DMS 273 (cell line): ENCODE results near the gene ERC1.
"Not testable (repeated sequence)": the region's sequence is repeated elsewhere in the genome, so short reads cannot be mapped to it uniquely, and the experiment has no call there.

Experiments used
- DNase-seq: peaks from one replicate; lab custom pipeline; 2025; ENCODE audit not compliant: unreplicated experiment; lab: John Stamatoyannopoulos, UW

Gene ERC1

DNA sequence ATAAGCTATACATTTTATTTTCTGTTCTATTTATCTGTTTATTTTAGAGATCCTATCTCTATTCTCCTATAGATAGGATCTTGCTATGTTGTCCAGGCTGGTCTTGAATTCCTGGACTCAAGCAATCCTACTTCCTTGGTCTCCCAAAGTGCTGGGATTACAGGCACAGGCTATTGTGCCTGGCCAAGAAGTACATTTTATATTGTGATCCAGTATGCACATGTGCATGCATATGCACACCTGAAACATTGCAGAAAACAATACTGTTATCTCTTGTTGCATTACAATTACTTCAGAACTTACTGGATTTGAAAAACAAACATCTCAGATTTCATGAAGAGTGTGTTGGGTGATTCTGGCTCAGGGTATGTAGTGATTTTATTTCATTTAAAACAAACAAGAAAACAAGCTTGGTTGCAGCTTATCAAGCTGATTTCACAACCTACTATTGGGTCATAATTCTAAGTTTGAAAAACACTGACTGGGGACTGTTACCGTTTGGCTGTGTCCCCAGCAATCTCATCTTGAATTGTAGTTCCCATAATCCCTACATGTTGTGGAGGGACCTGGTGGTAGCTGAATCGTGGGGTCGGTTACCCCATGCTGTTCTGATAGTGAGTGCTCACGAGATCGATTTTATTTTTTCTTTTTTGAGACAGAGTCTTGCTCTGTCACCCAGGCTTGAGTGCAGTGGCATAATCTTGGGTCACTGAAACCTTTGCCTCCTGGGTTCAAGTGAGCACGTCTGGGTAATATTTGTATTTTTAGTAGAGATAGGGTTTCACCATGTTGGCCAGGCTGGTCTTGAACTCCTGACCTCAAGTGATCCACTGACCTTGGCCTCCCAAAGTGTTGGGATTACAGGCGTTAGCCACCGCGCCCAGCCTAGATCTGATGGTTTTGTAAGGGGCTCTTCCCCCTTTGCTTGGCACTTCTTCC, 31.3 kb downstream of the ERC1 start:
- no peak for DNase-seq

GRCh38 chr12:1030779-1031178, 39.8 kb downstream of the ERC1 start:
- DNase-seq, result no peak

DNA sequence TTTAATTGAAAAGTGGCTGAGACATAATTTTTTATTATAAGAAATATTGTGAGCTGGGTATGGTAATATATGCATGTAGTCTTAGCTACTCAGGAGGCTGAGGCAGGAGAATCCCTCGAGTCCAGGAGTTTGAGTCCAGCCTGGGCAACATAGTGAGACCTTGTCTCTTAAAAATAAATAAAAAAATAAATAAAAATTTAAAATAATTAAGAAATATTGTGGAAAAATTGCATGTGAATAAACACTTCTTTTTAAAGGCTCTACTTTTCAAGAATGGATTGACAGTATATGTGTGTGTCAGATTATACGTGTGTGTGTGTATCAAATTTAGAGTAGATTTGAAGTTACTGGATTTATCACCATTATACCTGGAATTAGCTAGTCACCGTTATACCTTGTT, 43.2 kb downstream of the ERC1 start:
- DNase-seq, result no peak

DNA sequence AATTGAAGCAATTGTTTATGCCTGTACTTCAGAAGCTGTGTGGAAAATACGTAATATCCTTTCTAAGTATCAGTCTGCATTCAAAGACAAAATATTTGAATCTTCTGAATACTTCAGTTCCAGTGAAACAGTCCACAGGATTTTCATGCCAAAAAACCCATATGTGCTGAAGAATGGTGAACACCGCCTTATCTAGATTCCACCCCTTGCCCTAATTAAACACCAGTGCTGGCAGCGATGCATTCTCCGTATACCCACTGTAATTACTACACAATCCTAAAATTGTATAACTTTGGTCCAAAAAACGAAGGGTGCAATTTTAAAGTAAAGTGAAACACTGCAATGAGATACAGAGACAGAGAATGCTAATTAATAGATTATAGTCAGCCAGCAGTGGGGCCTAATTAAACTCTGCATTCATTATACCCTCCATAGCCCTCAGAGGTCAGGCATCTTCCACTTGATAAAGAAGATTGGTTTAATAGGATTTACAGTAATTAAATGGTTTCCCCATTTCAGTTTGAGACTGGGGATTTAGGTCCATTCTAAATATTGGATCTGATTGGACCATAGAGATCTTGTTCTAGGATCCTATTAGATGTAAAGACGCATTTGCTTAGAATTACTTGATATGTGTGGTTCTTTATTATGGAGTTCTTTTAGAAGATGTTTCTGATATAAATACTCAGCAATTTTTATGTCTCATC, 43.9 kb downstream of the ERC1 start:
- peak; percentile 14 for DNase-seq

GRCh38 chr12:1041478-1041877, 50.5 kb downstream of the ERC1 start:
- no peak for DNase-seq

- DNase-seq, result no peak
Observed at GRCh38 chr12:1044199-1044598, 53.2 kb downstream of the ERC1 start.

DNA sequence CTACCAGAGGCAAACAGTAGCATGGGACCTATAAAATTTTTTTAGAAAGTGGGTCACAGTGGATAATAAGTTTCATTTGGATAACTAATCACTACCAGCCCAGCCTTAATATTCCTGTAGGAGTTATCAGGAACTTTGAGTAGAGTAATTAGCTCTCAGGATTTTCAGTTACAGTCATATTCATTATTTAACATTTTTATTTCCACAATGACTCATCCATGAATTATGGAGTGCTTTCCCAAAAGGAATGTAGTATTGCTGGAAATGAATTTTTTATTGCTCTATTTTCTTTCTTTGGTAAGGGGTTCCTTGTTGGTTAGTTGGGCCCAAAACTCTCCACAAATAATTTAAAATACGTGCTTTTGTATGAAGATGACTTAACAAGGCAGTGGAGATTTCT, 53.7 kb downstream of the ERC1 start:
- no peak for DNase-seq

DNA sequence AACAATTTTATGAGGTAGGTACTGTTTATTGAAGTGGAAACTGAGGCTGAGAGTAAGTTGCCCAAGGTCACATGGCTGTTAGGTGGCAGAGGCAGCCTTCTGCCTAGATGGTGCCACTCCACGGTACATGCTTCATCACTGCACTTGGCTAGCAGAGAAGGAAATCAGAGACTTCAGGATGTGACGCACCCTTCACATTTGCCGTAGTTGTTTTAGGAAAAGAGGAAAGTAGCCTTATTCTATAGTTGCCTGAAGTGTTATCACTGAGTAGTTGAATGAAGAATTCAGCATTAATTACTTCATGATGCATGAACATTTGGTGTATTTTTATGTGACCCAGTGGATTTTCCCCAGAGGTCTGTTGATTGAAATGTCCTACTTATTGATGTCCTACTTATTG, 55.7 kb downstream of the ERC1 start:
- DNase-seq, result no peak

- DNase-seq, result peak; percentile 92
Observed at GRCh38 chr12:1047898-1048660, 57.1 kb downstream of the ERC1 start.

DNA sequence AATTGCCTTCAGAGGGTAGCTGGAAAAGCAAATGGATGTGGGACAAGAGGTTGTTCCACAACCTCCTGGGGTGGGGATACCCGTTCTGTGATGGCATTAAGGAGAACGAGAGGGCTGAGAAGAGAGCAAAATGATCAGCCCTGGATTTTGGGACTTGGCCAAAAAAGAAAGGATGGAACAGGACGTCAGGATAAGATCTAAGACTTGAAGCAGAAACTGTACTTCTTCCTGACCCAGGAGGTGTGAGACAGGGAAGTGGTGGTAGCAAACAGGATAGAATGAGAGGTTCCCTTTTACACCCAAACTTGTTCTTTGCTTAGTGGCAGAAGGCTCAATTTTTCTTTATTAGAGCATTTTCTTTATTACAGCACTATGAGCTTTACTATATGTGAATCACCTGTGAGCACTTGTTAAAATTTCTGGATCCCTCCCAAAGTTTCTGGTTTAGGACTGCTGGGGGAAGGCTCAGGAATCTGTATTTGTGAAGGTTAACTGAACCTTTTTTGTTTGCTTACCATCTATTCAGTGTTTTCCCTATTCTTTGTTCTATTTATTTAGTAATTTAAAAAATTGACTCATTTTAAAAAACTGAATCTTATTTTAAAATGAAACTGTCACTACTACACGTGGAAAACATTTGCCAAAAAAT, 59.2 kb downstream of the ERC1 start:
- no peak for DNase-seq

- not testable (repeated sequence) for DNase-seq
Observed at GRCh38 chr12:1051672-1052071, 60.6 kb downstream of the ERC1 start.

- no peak for DNase-seq
Observed at GRCh38 chr12:1053690-1054089, 62.7 kb downstream of the ERC1 start.

DNA sequence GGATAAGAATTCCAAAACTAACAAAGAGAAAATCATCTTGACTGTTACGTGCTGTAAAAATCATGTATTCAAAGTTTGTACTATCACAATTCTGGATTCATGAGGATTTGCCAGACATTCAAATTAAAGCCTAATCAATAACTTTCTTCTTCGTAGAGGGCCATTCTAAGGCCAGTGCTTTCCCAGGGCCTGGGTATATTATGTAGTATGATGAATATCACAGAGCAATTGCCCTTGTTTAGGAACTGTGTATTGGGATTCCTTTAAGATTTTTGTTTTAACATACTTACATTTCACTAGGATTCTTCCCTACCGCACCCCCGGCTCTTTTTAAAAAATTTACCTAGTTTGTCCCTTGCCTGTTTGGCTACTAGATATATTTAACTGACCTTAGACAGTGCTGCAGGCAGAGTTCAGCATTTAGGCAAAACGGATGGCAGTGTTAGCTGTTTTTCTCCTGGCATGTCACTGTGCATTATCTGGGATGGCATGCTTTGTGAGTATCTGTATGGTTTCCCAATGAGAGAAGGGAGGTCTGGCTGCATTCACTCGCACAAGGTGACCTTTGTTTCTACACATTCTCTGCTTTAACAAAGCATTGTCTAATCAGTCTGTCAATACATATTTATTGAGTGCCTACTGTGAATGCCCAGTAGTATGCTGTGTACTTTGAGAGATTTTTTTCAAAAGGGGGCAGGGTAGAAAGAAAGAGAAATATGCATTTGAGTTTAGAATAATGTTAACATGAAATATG, 63.3 kb downstream of the ERC1 start:
- no peak for DNase-seq

DNA sequence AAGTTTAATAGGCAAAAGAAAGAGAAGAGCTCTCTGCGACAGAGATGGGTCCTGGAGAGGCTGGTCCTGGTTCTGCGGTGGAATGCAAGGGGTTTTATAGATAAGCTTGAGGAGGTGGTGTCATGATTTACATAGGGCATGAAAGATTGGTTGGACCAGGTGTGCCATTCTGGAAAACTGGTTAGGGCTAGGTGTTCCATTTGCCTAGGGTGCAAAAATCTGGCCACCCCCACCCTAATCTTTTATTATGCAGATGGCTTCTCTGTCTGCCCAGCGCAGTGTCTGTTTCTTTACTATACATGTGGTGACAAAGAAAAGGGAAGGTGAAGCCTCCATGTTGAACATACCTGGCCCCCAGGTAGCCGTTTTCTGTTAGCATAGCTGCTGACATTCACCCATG, 65.4 kb downstream of the ERC1 start:
- DNase-seq, result no peak

DNA sequence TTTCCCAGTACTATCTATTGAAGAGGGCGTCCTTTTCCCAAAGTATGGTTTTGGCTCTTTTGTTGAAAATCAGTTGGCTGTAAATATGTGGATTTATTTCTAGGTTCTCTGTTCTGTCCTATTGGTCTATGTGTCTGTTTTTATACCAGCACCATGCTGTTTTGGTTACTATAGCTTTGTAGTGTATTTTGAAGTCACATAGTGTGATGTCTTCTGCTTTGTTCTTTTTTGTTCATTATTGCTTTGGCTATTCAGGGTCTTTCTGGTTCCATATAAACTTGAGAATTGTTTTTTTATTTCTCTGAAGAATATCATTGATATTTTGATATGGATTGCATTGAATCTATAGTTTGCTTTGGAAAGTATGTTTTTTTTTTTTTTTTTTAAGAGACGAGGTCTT, 67.4 kb downstream of the ERC1 start:
- no peak for DNase-seq

GRCh38 chr12:1059162-1059561, 68.1 kb downstream of the ERC1 start:
- no peak for DNase-seq

GRCh38 chr12:1063852-1064251, 72.8 kb downstream of the ERC1 start:
- DNase-seq, result no peak

- no peak for DNase-seq
Observed at GRCh38 chr12:1064317-1064716, 73.3 kb downstream of the ERC1 start.

GRCh38 chr12:1065629-1066028, 74.6 kb downstream of the ERC1 start:
- no peak for DNase-seq

DNA sequence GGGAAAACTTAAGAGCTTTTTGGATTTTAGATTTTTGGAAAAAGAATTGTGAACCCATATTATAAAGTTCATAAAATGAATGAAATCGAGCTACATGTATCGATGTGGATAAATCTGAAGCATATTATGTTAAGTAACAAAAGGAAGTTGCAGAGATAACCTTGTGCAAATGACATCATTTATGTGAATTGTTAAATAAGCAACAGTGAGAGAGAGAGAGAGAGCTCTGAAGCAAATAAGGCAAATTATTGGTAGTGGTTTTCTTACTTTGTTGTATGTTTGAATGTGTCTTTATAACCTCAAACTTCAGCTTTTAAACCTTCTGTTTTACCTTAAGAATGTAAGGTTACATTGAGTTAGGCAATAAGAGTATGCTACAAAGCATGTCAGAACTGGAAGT, 78.8 kb downstream of the ERC1 start:
- DNase-seq, result no peak
